ENCODE results near the gene ACMSD.

The ACMSD gene

GRCh38 chr2:134911400-134911785 lies 73.0 kb downstream of the ACMSD start:
- H3K4me3 ChIP-seq (ENCODE audit: control insufficient read depth, low read depth, low read length), result no peak overlapping the region
- no peak for TF ChIP-seq CTCF (IDR thresholded peaks at IDR 0.05; ENCODE audit: control insufficient read depth, insufficient read depth, low read depth, low read length, missing control alignments)
- DNase-seq (ENCODE audit: low read depth), result no peak

DNA sequence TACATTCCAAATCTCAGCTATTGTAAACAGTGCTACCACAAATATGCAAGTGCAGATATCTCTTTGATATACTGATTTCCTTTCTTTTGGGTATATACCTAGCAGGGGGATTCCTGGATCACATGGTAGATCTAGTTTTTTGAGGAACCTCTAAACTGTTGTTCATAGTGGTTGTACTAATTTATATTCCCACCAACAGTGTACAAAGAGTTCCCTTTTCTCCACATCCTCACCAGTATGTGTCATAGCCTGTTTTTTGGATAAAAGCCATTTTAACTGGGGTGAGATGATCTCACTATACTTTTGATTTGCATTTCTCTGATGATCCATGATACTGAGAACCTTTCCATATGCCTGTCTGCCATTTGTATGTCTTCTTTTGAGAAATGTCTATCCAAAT lies 73.9 kb downstream of the ACMSD start:
- no peak for DNase-seq (ENCODE audit: low read depth)
- no peak for TF ChIP-seq CTCF (IDR thresholded peaks at IDR 0.05; ENCODE audit: control insufficient read depth, insufficient read depth, low read depth, low read length, missing control alignments)
- H3K4me3 ChIP-seq (ENCODE audit: control insufficient read depth, low read depth, low read length), result no peak overlapping the region

DNA sequence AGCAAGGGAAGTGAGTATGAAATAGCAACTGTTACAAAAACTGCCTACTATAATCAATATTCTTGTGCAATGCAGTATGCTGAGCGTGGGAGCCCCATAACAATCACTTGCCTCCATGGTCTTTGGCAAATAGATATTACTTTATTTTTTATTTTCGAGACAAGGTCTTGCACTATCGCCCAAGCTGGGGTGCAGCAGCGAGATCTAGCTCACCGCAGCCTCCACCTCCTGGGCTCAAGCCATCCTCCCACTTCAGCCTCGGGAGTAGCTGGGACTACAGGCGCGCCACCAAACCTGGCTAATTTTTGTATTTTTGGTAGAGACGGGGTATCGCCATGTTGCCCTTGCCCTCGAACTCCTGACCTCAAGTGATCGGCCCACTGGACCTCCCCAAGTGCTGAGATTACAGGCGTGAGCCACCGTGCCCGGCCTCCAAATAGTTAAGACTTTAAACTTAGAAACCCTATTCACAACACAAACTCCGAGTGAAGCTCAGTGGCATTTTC lies 79.0 kb downstream of the ACMSD start:
- peak overlapping the region; percentile 79 for H3K4me3 ChIP-seq (ENCODE audit: control insufficient read depth, low read depth, low read length)
- no peak for DNase-seq (ENCODE audit: low read depth)
- no peak for TF ChIP-seq CTCF (IDR thresholded peaks at IDR 0.05; ENCODE audit: control insufficient read depth, insufficient read depth, low read depth, low read length, missing control alignments)

- no peak for DNase-seq (ENCODE audit: low read depth)
- peak overlapping the region; percentile 79 for H3K4me3 ChIP-seq (ENCODE audit: control insufficient read depth, low read depth, low read length)
- TF ChIP-seq CTCF (IDR thresholded peaks at IDR 0.05; ENCODE audit: control insufficient read depth, insufficient read depth, low read depth, low read length, missing control alignments), result peak; percentile 35
Measured at GRCh38 chr2:134917888-134918525, 79.6 kb downstream of the ACMSD start.

DNA sequence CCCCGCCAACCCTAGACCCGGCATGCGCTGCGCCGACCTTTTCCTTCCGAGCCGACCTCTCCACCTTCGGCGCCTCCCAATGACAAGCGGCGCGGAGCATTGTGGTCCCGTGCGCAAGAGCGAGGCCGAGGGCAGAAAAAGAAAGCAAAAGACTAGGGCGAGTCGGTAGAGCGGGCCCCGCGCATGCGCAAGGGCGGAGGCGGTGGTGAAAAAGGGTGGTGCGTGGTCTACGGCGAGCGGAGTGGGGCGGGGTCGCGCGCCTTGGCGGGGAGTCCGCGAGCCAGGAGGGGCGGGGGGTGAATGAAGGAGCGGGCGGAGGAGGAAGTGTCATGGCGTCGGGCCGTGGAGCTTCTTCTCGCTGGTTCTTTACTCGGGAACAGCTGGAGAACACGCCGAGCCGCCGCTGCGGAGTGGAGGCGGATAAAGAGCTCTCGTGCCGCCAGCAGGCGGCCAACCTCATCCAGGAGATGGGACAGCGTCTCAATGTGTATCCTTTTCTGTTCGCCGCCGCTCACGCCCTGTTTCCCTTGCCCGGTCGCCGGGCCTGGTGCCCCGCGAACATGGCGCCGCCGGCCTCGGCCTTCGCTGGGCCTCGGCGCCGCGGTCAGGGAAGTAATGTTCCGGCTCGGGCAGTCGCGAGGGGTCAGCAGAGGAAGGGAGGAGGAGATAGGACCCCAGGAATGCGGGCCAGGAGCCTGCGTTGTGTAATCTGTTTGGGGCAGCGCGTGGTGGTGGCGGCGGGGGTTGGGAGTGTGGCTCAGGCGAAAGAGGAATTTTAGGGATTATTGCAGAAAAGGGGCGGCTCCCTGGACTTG lies 80.3 kb downstream of the ACMSD start, which contains the start of gene CCNT2:
Gene CCNT2, plus strand, starts transcription at position 297 of the 815 bp plus-strand sequence. Its CDS starts 33 bp downstream, at position 330.
- no peak for TF ChIP-seq CTCF (IDR thresholded peaks at IDR 0.05; ENCODE audit: control insufficient read depth, insufficient read depth, low read depth, low read length, missing control alignments)
- DNase-seq (ENCODE audit: low read depth), result peak; percentile 95
- peak within 1 kb of the TSS; percentile 79 for H3K4me3 ChIP-seq (ENCODE audit: control insufficient read depth, low read depth, low read length)

- DNase-seq (ENCODE audit: low read depth), result no peak
- TF ChIP-seq CTCF (IDR thresholded peaks at IDR 0.05; ENCODE audit: control insufficient read depth, insufficient read depth, low read depth, low read length, missing control alignments), result no peak
- H3K4me3 ChIP-seq (ENCODE audit: control insufficient read depth, low read depth, low read length), result peak overlapping the region; percentile 79
Measured at GRCh38 chr2:134919341-134920210, 81.2 kb downstream of the ACMSD start.

Data from AG09309 (cell line).